ENCODE data around the gene WNT11. TPM values are rescaled to one million over a fixed set of nuclear protein-coding genes. Genes with fewer than 3 reads are reported as not detected.

The WNT11 gene
- total and polyA plus RNA-seq, 12 donors, result 5.1 to 12.0 (median 7.7) TPM

- peaks cover 0 to 26% (median 17%) of the 10 kb centered on the region in 9 donors for H3K4me1 ChIP-seq
- no peak for TF ChIP-seq CTCF (IDR thresholded peaks at IDR 0.05)
- ATAC-seq (no peak), DNase-seq (no peak)
- no peaks in the 10 kb centered on the region for H3K9me3 ChIP-seq
- intact Hi-C loops (cut with DNase I), result loop anchor here in 1 of 10 donors (10.0 kb wide), 1 partner anchor 369 kb away; no protein-coding TSS in a partner anchor
- 88 to 93% methylated on average over 13 of the region's 13 CpGs for WGBS, 2 donors
- H3K36me3 ChIP-seq, result no peaks in the 10 kb centered on the region
- no peak overlapping the region for H3K27ac ChIP-seq
- H3K27me3 ChIP-seq, result no peaks in the 10 kb centered on the region
- no peak overlapping the region for H3K4me3 ChIP-seq
These were observed 42.2 kb downstream of the WNT11 start for GRCh38 chr11:76164081-76164480.

GRCh38 chr11:76163289-76163880 lies 42.9 kb downstream of the WNT11 start:
- no peak for DNase-seq

GRCh38 chr11:76162336-76163288 lies 43.7 kb downstream of the WNT11 start:
- peaks cover 0 to 24% (median 17%) of the 10 kb centered on the region in 9 donors for H3K4me1 ChIP-seq
- no peak for TF ChIP-seq CTCF (IDR thresholded peaks at IDR 0.05)
- no peak for DNase-seq
- intact Hi-C loops (cut with DNase I), result loop anchor here in 1 of 10 donors (10.0 kb wide), 1 partner anchor 368 kb away; no protein-coding TSS in a partner anchor
- 91 to 94% methylated on average over 15 of the region's 15 CpGs for WGBS, 2 donors
- ATAC-seq, result peak in 2 of 8 donors; percentile 16 to 25
- H3K9me3 ChIP-seq, result no peaks in the 10 kb centered on the region
- H3K4me3 ChIP-seq, result no peak overlapping the region
- H3K27ac ChIP-seq, result no peak overlapping the region
- no peaks in the 10 kb centered on the region for H3K27me3 ChIP-seq
- no peaks in the 10 kb centered on the region for H3K36me3 ChIP-seq

More at GRCh38 chr11:76163289-76163880, 42.9 kb downstream of the WNT11 start:
- intact Hi-C loops (cut with DNase I), result loop anchor here in 1 of 10 donors (10.0 kb wide), 1 partner anchor 369 kb away; no protein-coding TSS in a partner anchor
- 94 to 95% methylated on average over 11 of the region's 11 CpGs for WGBS, 2 donors
- Histone ChIP-seq H3K36me3 (no peaks in the 10 kb centered on the region), H3K27me3 (no peaks in the 10 kb centered on the region), H3K4me3 (no peak overlapping the region), H3K27ac (no peak overlapping the region), H3K9me3 (no peaks in the 10 kb centered on the region), H3K4me1 (peaks cover 0 to 26% (median 17%) of the 10 kb centered on the region in 9 donors)
- TF ChIP-seq CTCF (IDR thresholded peaks at IDR 0.05), result no peak
- no peak for ATAC-seq

GRCh38 chr11:76161261-76161961 lies 44.9 kb downstream of the WNT11 start:
- Histone ChIP-seq H3K4me3 (peak overlapping the region in 6 of 10 donors; percentile 26 to 38 (median 34)), H3K36me3 (no peaks in the 10 kb centered on the region), H3K9me3 (no peaks in the 10 kb centered on the region), H3K27ac (no peak overlapping the region), H3K27me3 (no peaks in the 10 kb centered on the region), H3K4me1 (peaks cover 0 to 19% (median 17%) of the 10 kb centered on the region in 9 donors)
- WGBS, 2 donors, result 4 to 8% methylated on average over 22 to 24 of the region's 24 CpGs
- intact Hi-C loops (cut with DNase I), result loop anchor here in 1 of 10 donors (10.0 kb wide), 1 partner anchor 367 kb away; no protein-coding TSS in a partner anchor
- ATAC-seq, result peak; percentile 41 to 82 (median 76)
- TF ChIP-seq CTCF (IDR thresholded peaks at IDR 0.05), result no peak
- DNase-seq, result peak; percentile 38 to 39
